HepG2 (cell line): ENCODE data around the gene CSNK1D. TPM values are rescaled to one million over a fixed set of nuclear protein-coding genes. Genes with fewer than 3 reads are reported as not detected.

Experiments
- AHDC1 ChIP-seq: sonication (generic); formaldehyde crosslinking; IDR thresholded peaks from 2 replicates; pipeline ENCODE4 v1.5.1; 2020; ENCODE audit warnings: mild to moderate bottlenecking, missing genetic modification reagents, borderline replicate concordance
- CENPX ChIP-seq: sonication (generic); formaldehyde crosslinking; IDR thresholded peaks from 2 replicates; pipeline ENCODE4 v1.9.0; 2021; ENCODE audit warnings: mild to moderate bottlenecking, missing genetic modification reagents, moderate library complexity
- IRX3 ChIP-seq: sonication (generic); formaldehyde crosslinking; IDR thresholded peaks from 2 replicates; pipeline ENCODE4 v1.8.1; 2023; ENCODE audit warnings: mild to moderate bottlenecking, low read depth, missing genetic modification reagents, borderline replicate concordance
- JUNB ChIP-seq: sonication (generic); formaldehyde crosslinking; IDR thresholded peaks from 2 replicates; pipeline ENCODE4 v1.8.0; 2022; ENCODE audit warnings: missing genetic modification reagents, mild to moderate bottlenecking, borderline replicate concordance
- MLLT10 ChIP-seq: sonication (generic); formaldehyde crosslinking; IDR thresholded peaks from 2 replicates; pipeline ENCODE4 v1.4.0; 2020; ENCODE audit warnings: missing genetic modification reagents
- POLR2AphosphoS2 ChIP-seq: IDR thresholded peaks from 2 replicates; pipeline ENCODE4 v1.6.1; 2011; ENCODE audit warnings: low read depth, low read length, improper control_type of control experiment
- RARG ChIP-seq: sonication (generic); formaldehyde crosslinking; IDR thresholded peaks from 2 replicates; pipeline ENCODE4 v1.4.0; 2020; ENCODE audit warnings: low read depth, mild to moderate bottlenecking, missing genetic modification reagents
- TAF1 ChIP-seq: sonication (generic); formaldehyde crosslinking; IDR thresholded peaks from 2 replicates; pipeline ENCODE4 v1.4.0; 2020; ENCODE audit warnings: missing genetic modification reagents
- ZHX2 ChIP-seq, 2 experiments: sonication (generic) in 1 of 2; formaldehyde crosslinking in 1 of 2; IDR thresholded peaks; 2 replicates each; pipeline versions ENCODE4 v1.6.1 to v1.9.0; 2014 to 2022; ENCODE audit warnings: antibody characterized with exemption in 1 of 2, borderline replicate concordance in 1 of 2, inconsistent platforms in 1 of 2, low read depth in 1 of 2, missing genetic modification reagents in 1 of 2
- ZNF337 ChIP-seq: sonication (generic); formaldehyde crosslinking; IDR thresholded peaks from 2 replicates; pipeline ENCODE4 v1.5.1; 2020; ENCODE audit warnings: missing genetic modification reagents, low read depth, mild to moderate bottlenecking, borderline replicate concordance
- ZNF350 ChIP-seq: sonication (generic); formaldehyde crosslinking; IDR thresholded peaks from 2 replicates; pipeline ENCODE4 v1.4.0; 2020; ENCODE audit warnings: mild to moderate bottlenecking, low read depth, missing genetic modification reagents, borderline replicate concordance
- ZNF362 ChIP-seq: sonication (generic); formaldehyde crosslinking; IDR thresholded peaks from 2 replicates; pipeline ENCODE4 v1.4.0; 2020; ENCODE audit warnings: missing genetic modification reagents, mild to moderate bottlenecking, borderline replicate concordance
- ZNF616 ChIP-seq: sonication (generic); formaldehyde crosslinking; IDR thresholded peaks from 2 replicates; pipeline ENCODE4 v1.5.0; 2020; ENCODE audit warnings: low read depth, mild to moderate bottlenecking, missing genetic modification reagents
- ZNF772 ChIP-seq: sonication (generic); formaldehyde crosslinking; IDR thresholded peaks from 2 replicates; pipeline ENCODE4 v1.5.0; 2020; ENCODE audit warnings: mild to moderate bottlenecking, missing genetic modification reagents
- ZSCAN29 ChIP-seq: sonication (generic); formaldehyde crosslinking; conservative IDR thresholded peaks from 2 replicates; pipeline ENCODE4 v1.4.0; 2020; ENCODE audit warnings: mild to moderate bottlenecking, missing genetic modification reagents
- polyA plus RNA-seq, 8 experiments: library from polyadenylated mRNA; depleted of rRNA in 3 of 8; stranded (reverse) in 7 of 8; unstranded in 1 of 8; fragments of >200 nt; fragmentation: Illumina TruSeq in 4 of 8; extraction: Trizol in 4 of 8; gene quantifications; 2 replicates each; pipeline versions ENCODE4 v1.2.1 to v1.2.3, GENCODE V29; 2011 to 2016; ENCODE audit warnings: low read depth in 4 of 8, missing spikeins in 1 of 8, mixed read lengths in 1 of 8; ENCODE audit not compliant: insufficient read depth in 1 of 8
- total RNA-seq, 5 experiments: library from RNA; depleted of rRNA; stranded (reverse); fragments of >200 nt; fragmentation: Illumina TruSeq; extraction: Trizol; gene quantifications; 2 replicates each; pipeline ENCODE4 v1.2.3, GENCODE V29; 2016; ENCODE audit warnings: low read depth in 1 of 5

The CSNK1D gene
- total and polyA plus RNA-seq, 2 of the 13 experiments (the other 11 are each of a cell fraction or from before 2014, with no cell fraction given) = 31.5 to 128 TPM

GRCh38 chr17:82228842-82229697, 44.4 kb downstream of the CSNK1D start, which contains the start of gene SLC16A3 (continued):
- TF ChIP-seq AHDC1 (CRISPR knock-in tag) (peak; percentile 88), IRX3 (CRISPR knock-in tag) (0 out of 2 replicates have a peak, but pooled peaks have one; percentile 62), ZNF772 (CRISPR knock-in tag) (no peak), ZNF362 (CRISPR knock-in tag) (no peak), MLLT10 (CRISPR knock-in tag) (no peak), ZNF350 (CRISPR knock-in tag) (no peak), ZSCAN29 (CRISPR knock-in tag) (no peak), CENPX (CRISPR knock-in tag) (no peak), ZNF616 (no peak), POLR2AphosphoS2 (no peak), JUNB (CRISPR knock-in tag) (0 out of 2 replicates have a peak, but pooled peaks have one; percentile 1), ZHX2 (IDR thresholded peaks at IDR 0.05; ENCODE audit: low read depth) (no peak), ZHX2 (CRISPR knock-in tag; IDR thresholded peaks at IDR 0.05; ENCODE audit: borderline replicate concordance) (peak; percentile 52; the same call in 1 of the 2 replicates), TAF1 (CRISPR knock-in tag) (peak; percentile 61), RARG (CRISPR knock-in tag) (no peak), ZNF337 (CRISPR knock-in tag) (no peak)
